ENCODE results near the gene DNAL1.

GRCh38 chr14:73712071-73712506, 67.3 kb downstream of the DNAL1 start:
- TF ChIP-seq BHLHE40 (IDR thresholded peaks at IDR 0.05; ENCODE audit: borderline replicate concordance) (no peak), CTBP1 (IDR thresholded peaks at IDR 0.05; ENCODE audit: borderline replicate concordance) (no peak), ZNF384 (IDR thresholded peaks at IDR 0.05) (no peak)
